Erythroblast (primary cell): Measurements from ENCODE around the gene KRT74.

Experiments used
- GATA1 ChIP-seq: IDR thresholded peaks from 2 replicates; pipeline ENCODE4 v1.6.1; 2011; ENCODE audit warnings: low read depth, mild to moderate bottlenecking, control low read depth, low read length, moderate library complexity
- POLR2A ChIP-seq: IDR thresholded peaks from 2 replicates; pipeline ENCODE4 v1.6.1; 2011; ENCODE audit warnings: mild to moderate bottlenecking, low read length

- TF ChIP-seq POLR2A (no peak), GATA1 (no peak)
These were observed 32.5 kb upstream of the KRT74 start for GRCh38 chr12:52606096-52606495.
